NK-92 treated with Interleukin-12 subunit alpha and Interleukin-12 subunit beta, amount 100 ng/mL, for 24 hours (cell line): Measurements from ENCODE around the gene MKLN1.

Experiments used
- DNase-seq: peaks from one replicate; lab custom pipeline; 2025; lab: John Stamatoyannopoulos, UW

MKLN1 gene

DNA sequence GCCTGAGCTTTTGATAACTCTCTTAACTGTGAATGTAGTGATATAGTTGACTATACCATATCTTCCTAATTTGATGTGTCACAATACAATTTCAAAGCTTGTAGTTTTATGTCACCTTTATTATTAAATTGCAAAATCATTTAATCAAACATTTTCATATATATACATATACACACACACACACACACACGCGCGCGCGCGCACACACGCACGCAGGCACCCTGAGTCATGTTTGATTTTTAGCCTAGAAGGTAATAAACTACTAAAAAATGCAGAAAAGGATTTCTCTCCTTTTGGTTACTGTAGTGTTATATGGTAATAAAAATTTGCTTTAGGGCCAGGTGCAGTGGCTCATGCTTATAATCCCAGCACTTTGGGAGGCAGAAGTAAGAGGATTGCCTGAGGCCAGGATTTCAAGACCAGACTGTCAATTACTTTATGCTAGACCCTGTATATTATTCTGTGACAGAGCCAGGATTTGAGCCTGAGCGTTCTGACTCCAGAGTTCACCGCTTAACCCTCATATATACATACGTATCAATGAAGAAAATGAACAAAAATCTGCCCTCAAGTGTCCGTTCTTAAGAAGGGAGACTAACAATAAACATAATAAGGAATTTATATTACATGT, 139.2 kb downstream of the MKLN1 start:
- DNase-seq = no peak

DNA sequence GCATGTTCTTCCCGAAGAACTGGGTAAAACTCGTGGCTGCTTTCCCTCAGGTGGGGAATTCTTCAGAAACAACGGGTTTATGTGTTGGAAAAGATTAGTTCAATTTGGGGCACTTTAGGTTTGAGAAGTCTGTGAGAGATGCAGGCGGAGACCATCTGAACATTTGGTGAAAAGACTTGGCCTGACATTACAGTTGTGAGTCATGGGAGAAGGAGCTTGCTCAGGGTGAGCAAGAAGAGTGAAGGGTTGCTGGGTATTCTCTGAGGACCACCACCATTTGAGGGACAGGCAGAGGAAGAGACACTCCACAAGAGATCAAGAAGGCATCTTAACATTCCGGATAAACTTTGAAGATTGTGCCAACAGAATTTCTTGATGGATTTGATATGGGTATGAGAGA, 140.1 kb downstream of the MKLN1 start:
- no peak for DNase-seq

DNA sequence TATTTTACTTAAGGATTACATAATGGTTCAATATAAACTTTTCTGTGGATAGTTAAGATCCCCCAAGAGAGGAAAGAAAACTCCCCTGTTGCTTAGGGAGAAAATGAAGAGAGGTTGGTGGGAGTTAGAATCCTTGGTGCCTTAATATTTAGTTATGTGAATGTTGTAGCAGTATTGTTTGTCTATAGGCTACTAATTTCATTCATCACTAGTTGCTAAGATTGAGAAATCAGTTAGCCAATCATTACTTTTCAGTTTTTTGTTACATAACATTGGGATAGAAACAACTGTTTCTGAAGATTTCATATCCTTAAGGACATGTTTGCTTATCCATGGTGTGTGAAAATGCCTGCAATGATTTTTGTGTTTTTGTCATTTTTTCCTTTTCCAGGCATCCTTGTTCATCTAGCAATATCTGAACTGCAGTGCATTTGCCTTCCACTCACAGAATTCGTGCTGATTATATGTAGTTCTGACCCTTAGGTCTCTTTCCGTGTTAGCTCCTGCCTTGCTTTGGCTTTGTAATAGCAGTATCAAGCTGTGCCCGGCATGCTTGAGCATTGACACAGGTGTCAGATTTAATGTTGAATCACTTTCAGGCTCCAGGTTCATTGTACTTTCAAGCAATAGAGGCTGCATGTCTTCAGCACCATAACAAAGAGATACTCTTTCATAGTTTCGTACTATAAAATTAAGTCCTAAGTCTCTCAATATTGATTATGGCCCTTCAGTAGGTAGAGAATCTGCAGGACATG, 143.8 kb downstream of the MKLN1 start:
- no peak for DNase-seq

DNA sequence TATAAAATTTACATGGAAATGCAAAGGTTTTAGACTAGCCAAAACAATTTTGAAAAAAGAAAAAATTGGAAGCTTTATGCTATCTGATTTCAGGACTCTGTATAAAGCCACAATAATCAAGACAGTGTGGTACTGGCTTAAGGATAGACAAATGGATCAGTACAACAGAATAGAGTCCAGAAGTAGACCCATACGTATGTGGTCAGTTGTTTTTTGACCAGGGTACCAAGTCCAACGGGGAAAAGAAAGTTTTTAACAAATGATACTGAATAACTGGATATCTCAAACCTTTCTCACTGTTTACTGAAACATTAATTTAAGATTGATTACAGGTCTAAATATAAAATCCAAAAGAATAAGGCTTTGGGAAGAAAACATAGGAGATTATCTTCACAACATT, 149.1 kb downstream of the MKLN1 start:
- DNase-seq = no peak

DNA sequence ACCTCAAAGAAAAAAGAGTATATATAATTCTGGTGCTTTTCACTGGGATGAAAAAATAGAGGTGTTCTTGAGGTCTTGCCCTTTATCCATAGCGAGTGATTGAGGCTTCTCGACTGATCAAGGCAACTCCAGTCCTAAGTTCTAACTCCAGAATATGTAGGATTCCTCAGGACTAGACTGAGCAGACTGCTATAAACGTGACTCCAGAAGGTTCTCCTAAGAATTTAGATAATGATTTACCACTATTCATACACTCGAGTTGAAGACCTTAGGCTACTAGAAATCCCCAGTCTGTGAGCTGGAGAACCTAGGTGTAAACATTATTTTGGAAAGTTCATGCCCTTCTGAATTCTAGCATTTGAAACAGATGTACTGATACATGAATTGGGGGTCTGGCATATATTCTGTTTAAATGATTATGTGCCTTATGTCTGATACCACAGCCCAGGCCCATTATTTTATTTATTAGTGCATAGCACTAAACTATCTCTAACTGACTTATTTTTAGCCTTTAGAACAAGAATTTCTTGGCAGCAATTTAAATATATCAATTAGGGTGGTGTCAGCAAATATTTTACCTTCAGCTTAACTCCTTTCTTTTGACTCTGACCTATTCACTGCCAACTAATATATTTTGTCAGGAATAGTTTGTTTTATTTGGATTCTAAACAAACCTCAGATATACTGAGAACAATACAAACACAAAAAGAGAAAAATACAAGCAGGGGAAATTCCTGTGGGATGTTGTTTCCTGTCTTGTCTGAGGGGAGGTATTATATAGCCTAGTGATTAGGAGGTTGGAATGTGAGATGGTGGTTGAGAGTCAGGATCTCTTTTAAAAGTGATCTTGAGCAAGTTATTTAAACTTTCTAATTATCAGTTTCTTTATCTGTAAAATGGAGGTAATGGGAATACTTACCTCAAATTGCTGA, 153.0 kb downstream of the MKLN1 start:
- no peak for DNase-seq

DNA sequence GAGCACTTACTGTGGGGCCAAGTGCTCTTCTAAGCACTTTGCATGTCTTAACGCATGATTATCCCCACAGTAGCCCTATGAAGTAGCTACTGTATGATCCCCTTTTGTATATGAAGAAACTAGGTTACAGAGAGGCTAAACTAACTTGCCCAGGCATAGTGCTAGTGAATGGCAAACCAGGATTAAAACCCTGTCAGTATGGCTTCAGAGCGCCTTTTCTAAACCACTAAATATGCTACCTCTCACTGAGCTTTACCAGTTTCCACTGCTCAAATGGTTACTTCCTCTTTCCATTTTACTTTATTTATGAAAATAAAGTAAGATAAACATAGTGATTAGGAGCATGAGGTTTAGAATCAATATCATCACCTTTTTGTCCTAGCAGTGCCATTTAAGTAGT, 155.1 kb downstream of the MKLN1 start:
- DNase-seq = no peak

DNA sequence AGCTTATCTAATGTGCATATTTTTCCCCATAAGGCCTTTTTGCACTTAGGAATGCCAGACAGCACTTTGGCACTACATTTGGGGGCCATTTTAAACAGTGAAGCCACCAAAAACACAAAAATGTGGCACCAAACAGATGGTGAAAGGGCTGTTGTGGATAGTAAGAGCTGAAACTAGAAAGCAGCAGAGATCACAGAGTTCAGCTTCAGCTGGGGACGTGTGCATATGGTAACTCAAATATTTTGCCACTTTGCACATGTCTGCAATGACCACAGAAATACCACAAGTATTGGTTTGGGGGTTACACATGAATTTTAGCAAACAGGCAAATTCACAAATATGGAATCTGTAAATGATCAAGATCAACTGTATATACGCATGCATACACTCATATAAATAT, 155.9 kb downstream of the MKLN1 start:
- DNase-seq = no peak

DNA sequence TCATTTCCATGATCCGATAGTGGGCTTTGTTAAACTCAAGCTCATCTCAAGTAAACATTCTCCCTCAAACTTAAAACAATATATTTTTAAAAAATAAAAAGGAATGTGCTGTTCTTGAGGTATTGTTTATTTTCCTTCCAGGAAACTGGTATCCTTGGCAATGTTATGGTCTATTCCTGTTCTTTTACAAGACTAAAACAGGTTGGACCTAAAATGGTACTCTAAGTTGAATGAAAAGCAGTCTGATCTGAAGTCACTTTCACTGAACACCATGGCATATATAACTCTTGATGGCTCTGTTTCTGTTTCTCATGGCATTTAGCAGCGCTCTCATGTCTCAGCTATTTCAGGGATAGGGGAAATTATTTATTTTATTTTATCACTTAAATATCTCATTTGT, 158.7 kb downstream of the MKLN1 start:
- no peak for DNase-seq

DNA sequence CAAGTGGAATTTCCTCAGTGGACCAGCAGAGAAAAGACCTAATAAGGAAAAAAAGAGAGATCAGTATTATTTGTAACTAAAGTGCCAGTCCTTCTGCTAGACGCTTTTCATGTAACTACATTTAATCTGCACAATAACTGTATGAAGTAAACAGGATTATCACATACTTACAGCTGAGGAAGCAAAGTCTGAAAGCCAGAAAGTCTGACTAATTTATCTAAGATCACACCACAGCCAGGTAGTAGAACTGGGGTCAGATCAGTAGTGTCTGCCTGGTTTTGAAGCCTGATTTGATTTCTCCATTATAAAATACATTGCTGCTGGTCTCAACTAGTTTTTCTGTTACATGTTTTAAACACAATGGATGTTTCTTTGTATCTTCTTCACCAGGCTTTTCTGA, 159.5 kb downstream of the MKLN1 start:
- no peak for DNase-seq

DNA sequence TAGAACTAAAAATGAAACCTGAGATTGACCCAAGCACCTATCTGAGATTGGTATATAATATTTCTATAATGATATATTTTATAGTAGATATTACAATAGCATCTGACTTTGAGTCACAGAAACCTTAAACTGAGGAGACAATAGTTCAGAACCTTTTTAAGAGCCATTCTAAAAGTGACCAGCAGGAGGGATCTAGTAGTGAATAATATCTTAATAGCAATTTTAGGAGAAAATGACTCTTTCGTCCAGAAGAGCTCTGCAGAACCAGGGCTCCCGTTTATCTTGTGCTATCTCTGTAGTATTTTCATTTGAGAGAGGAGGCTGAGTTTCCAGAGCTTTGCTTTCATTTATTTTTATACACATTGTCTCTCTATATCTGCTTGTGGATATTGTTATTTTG, 160.7 kb downstream of the MKLN1 start:
- no peak for DNase-seq

DNA sequence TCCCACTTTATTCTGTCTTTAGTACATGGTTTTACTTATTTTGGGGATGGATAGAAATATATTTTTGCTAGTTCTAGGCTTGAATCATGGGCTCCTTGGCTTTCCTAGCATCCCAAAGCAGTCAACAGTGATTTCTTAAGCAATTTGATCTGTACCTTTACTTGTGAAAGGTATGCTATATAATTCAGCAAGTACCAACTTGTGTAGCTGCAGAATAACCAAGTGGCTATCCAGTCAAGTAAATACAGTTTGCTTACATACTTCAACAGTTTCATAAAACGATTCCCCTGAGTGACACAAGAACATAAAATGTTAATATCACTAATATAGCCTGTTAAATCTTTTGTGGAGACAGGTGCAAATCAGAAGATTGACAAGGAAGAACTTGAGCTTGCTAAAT, 161.5 kb downstream of the MKLN1 start:
- DNase-seq = no peak

DNA sequence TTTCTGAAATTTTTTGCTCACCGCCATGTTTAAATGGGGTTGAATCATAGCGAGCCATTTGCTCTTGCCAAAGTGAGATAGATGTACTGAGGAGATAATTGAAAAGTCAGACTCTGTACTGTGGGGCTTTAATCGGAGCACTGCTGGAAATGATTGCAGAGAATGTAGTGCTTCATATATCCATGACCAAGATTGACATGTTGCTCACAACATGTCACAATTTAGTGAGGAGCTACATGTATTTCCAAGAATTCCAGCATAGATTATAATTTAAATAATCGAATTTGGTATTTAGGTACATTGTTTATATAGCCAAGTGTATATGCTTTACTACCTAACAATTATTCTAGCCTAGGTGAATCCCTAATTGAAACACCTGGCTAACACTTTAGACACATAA, 162.2 kb downstream of the MKLN1 start:
- DNase-seq = no peak

DNA sequence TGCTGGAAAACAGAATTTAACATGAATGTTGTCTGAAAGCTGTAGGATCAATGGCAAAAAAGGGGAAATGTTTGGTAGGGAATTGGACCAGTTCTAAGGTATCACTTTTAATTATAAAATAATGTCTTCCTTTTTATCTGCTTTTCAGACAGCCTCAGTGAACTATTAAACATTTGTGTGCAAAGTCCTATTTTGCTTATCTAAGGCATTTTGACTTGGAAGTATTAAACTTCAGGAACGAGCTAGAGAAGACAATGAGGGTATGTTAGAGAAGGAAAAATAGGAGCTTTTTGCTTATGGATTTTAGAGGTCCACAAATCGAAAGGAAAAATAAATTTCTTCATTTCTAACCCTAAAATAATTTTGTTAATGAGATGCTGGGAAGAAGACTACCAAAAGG, 165.4 kb downstream of the MKLN1 start:
- DNase-seq = no peak

DNA sequence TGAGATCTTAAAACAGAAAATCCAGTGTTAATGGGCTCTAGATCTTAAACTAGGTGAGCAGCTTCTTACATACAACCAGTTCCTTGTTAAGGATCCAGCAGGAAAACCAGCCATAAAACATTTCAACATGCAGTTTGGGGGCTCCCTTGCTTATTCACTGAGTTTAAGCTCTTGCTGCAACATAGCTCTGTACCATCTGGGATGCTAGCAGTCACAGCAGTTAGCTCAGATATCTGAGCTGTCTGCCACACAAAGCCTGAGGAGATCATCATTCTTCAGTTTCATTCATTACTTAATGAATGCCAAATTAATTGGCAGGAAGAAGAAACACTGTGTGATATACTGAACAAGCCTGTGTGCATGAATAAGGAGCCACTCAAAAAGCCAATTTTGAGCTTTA, 165.9 kb downstream of the MKLN1 start:
- DNase-seq = no peak

DNA sequence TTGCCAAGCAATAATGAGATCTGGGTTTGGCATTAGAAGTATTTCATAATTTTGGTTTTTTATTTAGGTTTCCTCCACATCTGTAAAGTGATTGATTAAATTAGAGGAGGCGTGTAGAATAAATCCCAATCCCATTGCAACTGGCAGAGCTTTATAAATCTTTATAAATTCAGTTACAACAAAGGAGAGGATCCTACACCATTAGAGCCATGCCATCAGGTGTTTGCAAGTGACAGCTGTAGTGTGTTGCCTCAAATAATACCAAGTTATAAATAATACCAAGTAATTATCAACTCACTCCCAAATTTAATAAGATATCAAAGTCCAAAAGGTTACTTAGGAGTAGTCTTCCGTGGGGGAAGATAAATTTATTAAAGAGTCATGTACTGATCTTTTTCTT, 166.5 kb downstream of the MKLN1 start:
- DNase-seq = no peak

DNA sequence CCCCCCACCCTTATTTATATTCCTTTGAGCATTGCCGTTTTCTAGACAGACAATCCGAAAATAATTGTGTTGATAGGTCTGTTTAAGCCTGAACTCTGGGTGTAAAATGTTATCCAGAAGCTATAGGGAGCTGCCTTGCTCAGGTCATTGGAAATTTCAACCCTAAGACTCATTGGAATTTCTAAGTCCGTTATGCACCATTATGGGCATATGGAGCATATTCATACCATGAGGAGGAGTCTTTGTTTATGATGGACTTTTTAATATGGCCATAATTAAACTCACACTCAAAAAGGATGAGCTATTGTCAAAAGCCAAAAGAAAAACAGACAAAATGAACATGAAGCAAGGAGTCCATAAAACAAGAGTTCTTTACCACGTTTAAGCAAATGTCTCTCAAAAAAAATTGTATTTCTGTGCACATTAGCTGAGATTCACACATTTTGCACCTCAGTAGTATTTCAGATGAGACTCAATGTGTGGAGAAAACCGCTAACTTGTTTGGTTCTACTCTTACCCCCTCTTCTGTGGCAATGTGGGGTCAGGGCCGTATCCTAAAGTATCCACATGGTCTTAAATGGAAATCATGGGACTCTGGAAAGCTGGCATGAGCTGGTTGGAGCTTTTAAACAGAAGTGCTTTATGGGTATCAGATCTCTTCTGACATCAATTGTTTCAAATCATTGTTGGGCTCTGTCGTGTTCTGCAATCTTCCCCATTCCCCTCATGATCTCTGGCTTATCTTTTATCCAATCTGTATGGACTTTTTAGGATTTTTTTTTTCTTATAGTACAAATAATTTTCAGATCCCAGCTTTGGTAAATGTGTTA, 168.2 kb downstream of the MKLN1 start:
- DNase-seq = no peak

DNA sequence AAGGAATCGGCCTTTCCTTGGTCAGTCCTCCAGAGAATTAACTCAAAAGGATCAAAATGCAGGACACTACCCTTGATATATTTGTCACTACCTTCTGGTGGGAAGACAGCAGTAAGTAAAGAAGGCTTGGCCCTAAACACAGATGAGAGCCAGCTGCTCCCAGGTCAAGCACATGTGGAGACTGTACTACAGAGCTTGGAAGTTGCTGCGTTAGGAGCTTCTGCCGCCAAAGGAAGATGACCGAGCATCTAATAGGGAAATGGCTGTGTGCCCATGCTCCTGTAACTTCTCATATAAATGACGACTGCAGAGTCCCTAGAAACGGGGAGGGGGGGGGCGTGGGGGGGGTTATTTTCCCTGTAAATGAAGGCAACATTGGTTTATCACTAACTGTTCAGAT, 169.8 kb downstream of the MKLN1 start:
- no peak for DNase-seq

DNA sequence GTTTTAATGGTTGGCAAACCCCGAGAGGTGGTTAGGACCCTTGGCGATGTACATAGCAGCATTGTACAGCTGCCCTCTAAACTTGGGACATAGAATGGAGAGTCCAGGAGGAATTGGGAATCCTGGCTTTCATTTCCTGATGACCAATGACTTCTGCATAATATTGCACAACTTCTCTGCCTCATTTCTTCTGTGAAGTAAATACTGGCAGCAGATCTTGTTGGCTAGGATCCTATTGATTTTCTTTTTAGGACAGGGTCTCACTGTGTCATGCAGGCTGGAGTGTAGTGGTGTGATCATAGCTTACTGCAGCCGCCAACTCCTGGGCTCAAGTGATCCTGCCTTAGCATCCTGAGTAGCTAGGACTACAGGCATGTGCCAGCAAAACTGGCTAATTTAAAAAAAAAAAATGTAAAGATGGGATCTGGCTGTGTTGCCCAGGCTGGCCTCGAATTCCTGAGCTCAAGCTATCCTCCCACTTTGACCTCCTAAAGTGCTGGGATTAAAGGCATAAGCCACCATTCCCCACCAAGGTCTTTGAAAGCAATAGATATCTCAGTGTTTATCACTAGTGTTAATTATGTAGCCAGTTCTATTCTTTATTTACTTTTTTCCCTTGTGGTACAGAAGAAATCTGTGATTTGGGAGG, 170.7 kb downstream of the MKLN1 start:
- no peak for DNase-seq

DNA sequence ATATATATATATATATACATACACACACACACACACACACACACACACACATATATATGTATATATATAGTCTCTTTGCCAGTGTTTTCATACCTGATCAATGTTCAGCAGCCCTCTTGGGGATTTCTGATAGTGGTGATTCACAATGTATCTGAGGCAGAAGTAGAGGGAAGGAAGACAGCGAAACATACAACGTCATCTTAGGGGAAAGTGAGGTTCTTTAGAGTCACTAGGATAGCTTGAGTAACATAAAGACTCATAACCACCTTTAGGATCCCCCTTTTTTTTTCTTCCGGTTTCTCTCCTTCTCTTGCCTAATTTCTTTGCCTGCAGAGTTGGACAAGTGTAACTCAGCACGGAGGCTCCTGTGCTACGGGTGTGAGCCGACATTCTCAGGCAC, 172.1 kb downstream of the MKLN1 start:
- no peak for DNase-seq

DNA sequence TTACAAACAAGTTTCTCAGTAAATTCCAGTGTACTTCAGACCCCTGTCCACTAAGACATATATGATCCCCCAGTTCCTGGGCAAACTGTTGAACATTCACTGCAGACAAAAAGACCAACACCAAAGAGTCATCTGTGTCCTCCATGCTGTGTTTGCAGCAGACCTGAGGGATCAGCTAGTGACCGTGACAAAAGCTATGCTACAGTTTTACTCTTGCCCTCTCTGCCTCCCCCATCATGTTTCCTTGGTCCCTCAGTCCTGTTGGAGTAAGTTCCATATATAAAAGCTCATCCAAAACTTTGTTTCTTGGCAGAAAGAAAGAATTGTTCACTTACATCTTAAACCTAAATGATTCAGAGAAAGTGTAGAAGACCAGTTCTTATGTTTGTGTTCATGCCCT, 172.7 kb downstream of the MKLN1 start:
- no peak for DNase-seq

DNA sequence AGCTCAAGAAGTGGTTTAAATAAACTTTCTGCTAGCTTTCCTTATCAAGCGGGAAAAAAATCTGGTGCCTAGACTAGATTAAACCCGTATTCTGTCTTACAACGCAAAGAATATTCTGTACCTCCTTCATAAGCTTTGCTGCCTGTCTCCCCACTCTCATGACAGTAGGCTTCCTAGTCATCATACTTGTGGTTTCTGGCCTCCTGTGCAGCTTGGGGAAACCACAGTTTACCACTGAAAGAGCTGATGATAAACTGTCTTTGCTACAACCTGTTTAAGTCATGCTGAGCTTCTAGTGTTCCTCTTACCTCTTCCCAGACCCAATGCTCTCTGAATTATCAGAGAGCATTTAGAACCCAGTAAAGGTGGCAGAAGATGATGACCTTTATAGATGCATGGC, 173.7 kb downstream of the MKLN1 start:
- no peak for DNase-seq
